Panc1 (cell line): ENCODE measurements around the gene MTHFD1. TPM values are rescaled to one million over a fixed set of nuclear protein-coding genes. Genes with fewer than 3 reads are reported as not detected.

Experiments
- ATAC-seq: fragments of 200-7000 bp; cut with Tn5 transposase; 2 replicates; pipeline ENCODE4 v1.9.1; 2020; ENCODE audit warnings: mild to moderate bottlenecking, moderate library complexity
- BruUV-seq: library from RNA; stranded (reverse); fragments of 400-500 nt; replicated peaks from 2 replicates; lab custom pipeline; 2021; lab: Mats Ljungman, UMichigan
- CTCF ChIA-PET: fragments of 300-600 bp; sonication (Branson Sonifier 250); formaldehyde crosslinking; loops from one replicate; lab custom pipeline; 2022; ENCODE audit warnings: antibody characterized with exemption; lab: Charles Lee
- POLR2A ChIA-PET: fragments of 300-600 bp; sonication (Branson Sonifier 250); formaldehyde crosslinking; loops from one replicate; lab custom pipeline; 2022; ENCODE audit warnings: antibody characterized with exemption; lab: Charles Lee
- DNase-seq: peaks from one replicate; pipeline ENCODE4 v3.0.0-alpha.2; 2010; ENCODE audit warnings: low read depth, low spot score
- H3K27ac ChIP-seq: 2 replicates; pipeline ENCODE4 v1.5.1; 2011; ENCODE audit warnings: mild to moderate bottlenecking, low read length, inconsistent platforms
- H3K27me3 ChIP-seq: fragments of 200-500 bp; sonication (Bioruptor generic); 2 replicates; pipeline ENCODE4 v1.6.0; 2014; ENCODE audit warnings: low read length, inconsistent platforms; ENCODE audit not compliant: control insufficient read depth, insufficient read depth
- H3K36me3 ChIP-seq: fragments of 200-500 bp; sonication (Bioruptor generic); 2 replicates; pipeline ENCODE4 v1.5.1; 2014; ENCODE audit warnings: inconsistent platforms, mild to moderate bottlenecking, low read length, moderate library complexity; ENCODE audit not compliant: control insufficient read depth, insufficient read depth
- H3K4me1 ChIP-seq: 2 replicates; pipeline ENCODE4 v1.5.1; 2011; ENCODE audit warnings: inconsistent platforms, mild to moderate bottlenecking, low read length, moderate library complexity; ENCODE audit not compliant: control insufficient read depth, insufficient read depth
- H3K4me3 ChIP-seq, 2 experiments: 2 replicates each; pipeline ENCODE4 v1.5.1; 2011 to 2012; ENCODE audit warnings: low read depth in 2 of 2, low read length in 2 of 2, mild to moderate bottlenecking in 2 of 2, inconsistent platforms in 1 of 2, moderate library complexity in 1 of 2
- H3K9me3 ChIP-seq: fragments of 200-500 bp; sonication (Bioruptor generic); 2 replicates; pipeline ENCODE4 v1.5.1; 2014; ENCODE audit warnings: low read depth, mild to moderate bottlenecking, inconsistent platforms, low read length, moderate library complexity; ENCODE audit not compliant: control insufficient read depth, insufficient read depth
- POLR2AphosphoS5 ChIP-seq: IDR thresholded peaks from 2 replicates; pipeline ENCODE4 v1.6.1; 2012; ENCODE audit warnings: mild to moderate bottlenecking, low read depth, low read length, moderate library complexity
- SIN3A ChIP-seq: IDR thresholded peaks from 2 replicates; pipeline ENCODE4 v1.6.1; 2012; ENCODE audit warnings: low read depth, mild to moderate bottlenecking, low read length, moderate library complexity, borderline replicate concordance; ENCODE audit not compliant: insufficient read depth
- TCF7L2 ChIP-seq: IDR thresholded peaks from 2 replicates; pipeline ENCODE4 v1.6.1; 2011; ENCODE audit warnings: mild to moderate bottlenecking, low read depth, low read length, inconsistent platforms
- in situ Hi-C: cut with HindIII; loops from 2 replicates; pipeline ENCODE4 v1.10.0; 2016; ENCODE audit warnings: low sequenced_read_pairs, low pct_unique_long_range_greater_than_20kb
- intact Hi-C: fragments of 100-400 bp; cut with micrococcal nuclease; formaldehyde crosslinking; loops from one replicate; pipeline ENCODE4 v1.10.0; 2022; ENCODE audit not compliant: unreplicated experiment
- total RNA-seq: library from RNA; stranded (reverse); gene quantifications from one replicate; pipeline ENCODE4 v1.2.1, GENCODE V29; 2021; ENCODE audit not compliant: unreplicated experiment
- TF ChIP-seq, protein P1 (sequence below): fragments of 450-650 bp; IDR thresholded peaks from 2 replicates; pipeline ENCODE4 v1.5.1; 2017; ENCODE audit warnings: mild to moderate bottlenecking
- TF ChIP-seq, protein P2 (sequence below), 2 experiments: IDR thresholded peaks; 2 replicates each; pipeline ENCODE4 v1.6.1; 2011 to 2012; ENCODE audit warnings: low read depth in 2 of 2, control low read depth in 1 of 2, low read length in 1 of 2, mild to moderate bottlenecking in 1 of 2, moderate library complexity in 1 of 2; ENCODE audit not compliant: insufficient read depth in 1 of 2

The MTHFD1 gene
- total RNA-seq, 1 experiment from 2014 or later: 141 TPM

DNA sequence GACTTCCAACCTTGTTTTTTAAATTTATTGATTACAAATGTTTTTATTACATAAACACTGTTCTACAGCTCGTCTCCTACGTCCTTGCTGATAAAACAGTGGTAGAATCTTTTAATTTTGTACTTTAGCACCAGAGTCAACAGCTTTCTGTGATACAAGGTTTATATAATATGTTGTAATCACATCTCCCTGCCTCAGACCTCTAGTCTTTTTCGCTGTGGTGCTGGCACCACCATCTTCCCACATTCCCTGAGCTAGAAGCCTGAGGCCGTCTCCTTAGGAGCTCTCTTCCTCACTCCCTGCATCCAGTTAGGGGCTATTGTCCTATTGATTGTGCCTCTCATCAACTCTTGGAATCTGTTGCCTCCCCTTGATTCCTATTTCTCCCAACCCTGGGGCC lies 17.1 kb downstream of the MTHFD1 start:
- ChIA-PET CTCF (no interaction called here), POLR2A (no interaction called here)
- Histone ChIP-seq H3K4me1 (no peaks in the 10 kb centered on the region; the same call in 1 of the 2 replicates), H3K27me3 (no peaks in the 10 kb centered on the region), H3K36me3 (peaks cover 7% of the 10 kb centered on the region; the same call in 1 of the 2 replicates), H3K27ac (no peak overlapping the region), H3K4me3 (no peak overlapping the region), H3K9me3 (no peaks in the 10 kb centered on the region)
- ATAC-seq: no peak
- TF ChIP-seq, protein P1, sequence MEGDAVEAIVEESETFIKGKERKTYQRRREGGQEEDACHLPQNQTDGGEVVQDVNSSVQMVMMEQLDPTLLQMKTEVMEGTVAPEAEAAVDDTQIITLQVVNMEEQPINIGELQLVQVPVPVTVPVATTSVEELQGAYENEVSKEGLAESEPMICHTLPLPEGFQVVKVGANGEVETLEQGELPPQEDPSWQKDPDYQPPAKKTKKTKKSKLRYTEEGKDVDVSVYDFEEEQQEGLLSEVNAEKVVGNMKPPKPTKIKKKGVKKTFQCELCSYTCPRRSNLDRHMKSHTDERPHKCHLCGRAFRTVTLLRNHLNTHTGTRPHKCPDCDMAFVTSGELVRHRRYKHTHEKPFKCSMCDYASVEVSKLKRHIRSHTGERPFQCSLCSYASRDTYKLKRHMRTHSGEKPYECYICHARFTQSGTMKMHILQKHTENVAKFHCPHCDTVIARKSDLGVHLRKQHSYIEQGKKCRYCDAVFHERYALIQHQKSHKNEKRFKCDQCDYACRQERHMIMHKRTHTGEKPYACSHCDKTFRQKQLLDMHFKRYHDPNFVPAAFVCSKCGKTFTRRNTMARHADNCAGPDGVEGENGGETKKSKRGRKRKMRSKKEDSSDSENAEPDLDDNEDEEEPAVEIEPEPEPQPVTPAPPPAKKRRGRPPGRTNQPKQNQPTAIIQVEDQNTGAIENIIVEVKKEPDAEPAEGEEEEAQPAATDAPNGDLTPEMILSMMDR: no peak
- TF ChIP-seq, protein P2, sequence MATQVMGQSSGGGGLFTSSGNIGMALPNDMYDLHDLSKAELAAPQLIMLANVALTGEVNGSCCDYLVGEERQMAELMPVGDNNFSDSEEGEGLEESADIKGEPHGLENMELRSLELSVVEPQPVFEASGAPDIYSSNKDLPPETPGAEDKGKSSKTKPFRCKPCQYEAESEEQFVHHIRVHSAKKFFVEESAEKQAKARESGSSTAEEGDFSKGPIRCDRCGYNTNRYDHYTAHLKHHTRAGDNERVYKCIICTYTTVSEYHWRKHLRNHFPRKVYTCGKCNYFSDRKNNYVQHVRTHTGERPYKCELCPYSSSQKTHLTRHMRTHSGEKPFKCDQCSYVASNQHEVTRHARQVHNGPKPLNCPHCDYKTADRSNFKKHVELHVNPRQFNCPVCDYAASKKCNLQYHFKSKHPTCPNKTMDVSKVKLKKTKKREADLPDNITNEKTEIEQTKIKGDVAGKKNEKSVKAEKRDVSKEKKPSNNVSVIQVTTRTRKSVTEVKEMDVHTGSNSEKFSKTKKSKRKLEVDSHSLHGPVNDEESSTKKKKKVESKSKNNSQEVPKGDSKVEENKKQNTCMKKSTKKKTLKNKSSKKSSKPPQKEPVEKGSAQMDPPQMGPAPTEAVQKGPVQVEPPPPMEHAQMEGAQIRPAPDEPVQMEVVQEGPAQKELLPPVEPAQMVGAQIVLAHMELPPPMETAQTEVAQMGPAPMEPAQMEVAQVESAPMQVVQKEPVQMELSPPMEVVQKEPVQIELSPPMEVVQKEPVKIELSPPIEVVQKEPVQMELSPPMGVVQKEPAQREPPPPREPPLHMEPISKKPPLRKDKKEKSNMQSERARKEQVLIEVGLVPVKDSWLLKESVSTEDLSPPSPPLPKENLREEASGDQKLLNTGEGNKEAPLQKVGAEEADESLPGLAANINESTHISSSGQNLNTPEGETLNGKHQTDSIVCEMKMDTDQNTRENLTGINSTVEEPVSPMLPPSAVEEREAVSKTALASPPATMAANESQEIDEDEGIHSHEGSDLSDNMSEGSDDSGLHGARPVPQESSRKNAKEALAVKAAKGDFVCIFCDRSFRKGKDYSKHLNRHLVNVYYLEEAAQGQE (IDR thresholded peaks at IDR 0.05; ENCODE audit: insufficient read depth in 1 of 2, low read depth in 2 of 2, low read length in 1 of 2): no peak
- TF ChIP-seq TCF7L2: no peak
- TF ChIP-seq SIN3A: no peak
- intact Hi-C loops (no loop called here), in situ Hi-C loops (no loop called here)
- no peak for DNase-seq
- no TSS peak for BruUV-seq

DNA sequence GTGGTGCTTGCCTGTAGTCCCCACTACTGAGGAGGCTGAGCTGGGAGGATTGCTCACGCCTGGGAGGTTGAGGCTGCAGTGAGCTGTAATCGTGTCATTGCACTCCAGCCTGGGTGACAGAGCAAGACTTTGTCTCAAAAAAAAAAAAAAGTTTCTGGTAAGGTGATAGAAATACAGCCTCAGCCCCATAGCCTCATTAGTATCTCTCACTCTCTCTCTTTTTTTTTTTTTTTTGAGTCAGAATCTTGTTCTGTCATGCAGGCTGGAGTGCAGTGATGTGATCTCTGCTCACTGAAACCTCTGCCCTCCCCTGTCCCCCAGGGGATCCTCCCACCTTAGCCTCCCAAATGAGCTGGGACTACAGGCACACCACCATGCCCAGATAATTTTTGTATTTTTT lies 19.2 kb downstream of the MTHFD1 start:
- Histone ChIP-seq H3K36me3 (peaks cover 5% of the 10 kb centered on the region; the same call in 1 of the 2 replicates), H3K4me1 (no peaks in the 10 kb centered on the region; the same call in 1 of the 2 replicates), H3K27ac (no peak overlapping the region), H3K27me3 (no peaks in the 10 kb centered on the region), H3K4me3 (no peak overlapping the region), H3K9me3 (no peaks in the 10 kb centered on the region)
- DNase-seq: no peak
- TF ChIP-seq POLR2AphosphoS5 (no peak), SIN3A (no peak), TCF7L2 (no peak)
- TF ChIP-seq, protein P1: no peak
- TF ChIP-seq, protein P2 (IDR thresholded peaks at IDR 0.05; ENCODE audit: insufficient read depth in 1 of 2, low read depth in 2 of 2, low read length in 1 of 2): no peak
- ChIA-PET CTCF (no interaction called here), POLR2A (interaction anchor here (0.6 kb wide), 1 partner anchor 695 kb away, joined by 8 read pairs; the partner anchor contains the start of gene MAX)
- in situ Hi-C loops: no loop called here
- no TSS peak for BruUV-seq
- intact Hi-C loops: no loop called here
- no peak for ATAC-seq
